Measurements from ENCODE around the gene KRTAP4-7. TPM values are rescaled to one million over a fixed set of nuclear protein-coding genes. Genes with fewer than 3 reads are reported as not detected.

KRTAP4-7 gene
- total RNA-seq, 1 donor from 2014 or later = not detected

Other genes with a start within 250 kb of the KRTAP4-7 start
- gene KRT12, start 216.9 kb upstream of the KRTAP4-7 start, total RNA-seq (ENCODE audit: unreplicated experiment) = not detected
- not detected for gene KRT20, start 198.9 kb upstream of the KRTAP4-7 start, total RNA-seq (ENCODE audit: unreplicated experiment)
- not detected for gene KRT23, start 146.5 kb upstream of the KRTAP4-7 start, total RNA-seq (ENCODE audit: unreplicated experiment)
- not detected for gene KRT39, start 117.2 kb upstream of the KRTAP4-7 start, total RNA-seq (ENCODE audit: unreplicated experiment)
- not detected for gene KRT40, start 99.8 kb upstream of the KRTAP4-7 start, total RNA-seq (ENCODE audit: unreplicated experiment)
- gene KRTAP3-3, start 90.0 kb upstream of the KRTAP4-7 start, total RNA-seq (ENCODE audit: unreplicated experiment) = not detected
- gene KRTAP3-2, start 84.2 kb upstream of the KRTAP4-7 start, total RNA-seq (ENCODE audit: unreplicated experiment) = not detected
- gene KRTAP3-1, start 75.0 kb upstream of the KRTAP4-7 start, total RNA-seq (ENCODE audit: unreplicated experiment) = not detected
- gene KRTAP1-5, start 56.9 kb upstream of the KRTAP4-7 start, total RNA-seq (ENCODE audit: unreplicated experiment) = not detected
- gene KRTAP1-4, start 54.0 kb upstream of the KRTAP4-7 start, total RNA-seq (ENCODE audit: unreplicated experiment) = not detected
- gene KRTAP1-3, start 49.3 kb upstream of the KRTAP4-7 start, total RNA-seq (ENCODE audit: unreplicated experiment) = not detected
- gene KRTAP1-1, start 42.7 kb upstream of the KRTAP4-7 start, total RNA-seq (ENCODE audit: unreplicated experiment) = not detected
- gene KRTAP2-1, start 36.8 kb upstream of the KRTAP4-7 start, total RNA-seq (ENCODE audit: unreplicated experiment) = not detected
- gene KRTAP2-2, start 28.9 kb upstream of the KRTAP4-7 start, total RNA-seq (ENCODE audit: unreplicated experiment) = not detected
- gene KRTAP2-3, start 24.0 kb upstream of the KRTAP4-7 start, total RNA-seq (ENCODE audit: unreplicated experiment) = not detected
- not detected for gene KRTAP2-4, start 18.3 kb upstream of the KRTAP4-7 start, total RNA-seq (ENCODE audit: unreplicated experiment)
- gene KRTAP4-8, start 14.0 kb downstream of the KRTAP4-7 start, total RNA-seq (ENCODE audit: unreplicated experiment) = not detected
- gene KRTAP4-16, start 18.1 kb downstream of the KRTAP4-7 start, total RNA-seq (ENCODE audit: unreplicated experiment) = not detected
- not detected for gene KRTAP4-9, start 21.2 kb downstream of the KRTAP4-7 start, total RNA-seq (ENCODE audit: unreplicated experiment)
- gene KRTAP4-11, start 34.2 kb downstream of the KRTAP4-7 start, total RNA-seq (ENCODE audit: unreplicated experiment) = not detected
- gene KRTAP4-12, start 40.0 kb downstream of the KRTAP4-7 start, total RNA-seq (ENCODE audit: unreplicated experiment) = not detected
- not detected for gene KRTAP4-6, start 56.4 kb downstream of the KRTAP4-7 start, total RNA-seq (ENCODE audit: unreplicated experiment)
- not detected for gene KRTAP4-5, start 65.7 kb downstream of the KRTAP4-7 start, total RNA-seq (ENCODE audit: unreplicated experiment)
- gene KRTAP4-4, start 76.6 kb downstream of the KRTAP4-7 start, total RNA-seq (ENCODE audit: unreplicated experiment) = not detected
- not detected for gene KRTAP4-3, start 84.1 kb downstream of the KRTAP4-7 start, total RNA-seq (ENCODE audit: unreplicated experiment)
- not detected for gene KRTAP4-2, start 94.1 kb downstream of the KRTAP4-7 start, total RNA-seq (ENCODE audit: unreplicated experiment)
- not detected for gene KRTAP4-1, start 100.8 kb downstream of the KRTAP4-7 start, total RNA-seq (ENCODE audit: unreplicated experiment)
- not detected for gene KRTAP9-1, start 105.7 kb downstream of the KRTAP4-7 start, total RNA-seq (ENCODE audit: unreplicated experiment)
- gene KRTAP9-2, start 142.5 kb downstream of the KRTAP4-7 start, total RNA-seq (ENCODE audit: unreplicated experiment) = not detected
- gene KRTAP9-3, start 148.3 kb downstream of the KRTAP4-7 start, total RNA-seq (ENCODE audit: unreplicated experiment) = not detected
- gene KRTAP9-8, start 153.8 kb downstream of the KRTAP4-7 start, total RNA-seq (ENCODE audit: unreplicated experiment) = not detected
- not detected for gene KRTAP9-4, start 165.5 kb downstream of the KRTAP4-7 start, total RNA-seq (ENCODE audit: unreplicated experiment)
- gene KRTAP9-9, start 171.2 kb downstream of the KRTAP4-7 start, total RNA-seq (ENCODE audit: unreplicated experiment) = not detected
- not detected for gene KRTAP9-6, start 181.2 kb downstream of the KRTAP4-7 start, total RNA-seq (ENCODE audit: unreplicated experiment)
- not detected for gene KRTAP9-7, start 191.5 kb downstream of the KRTAP4-7 start, total RNA-seq (ENCODE audit: unreplicated experiment)
- gene KRTAP29-1, start 218.7 kb downstream of the KRTAP4-7 start, total RNA-seq (ENCODE audit: unreplicated experiment) = not detected
- not detected for gene KRTAP16-1, start 225.2 kb downstream of the KRTAP4-7 start, total RNA-seq (ENCODE audit: unreplicated experiment)
- gene KRTAP17-1, start 231.6 kb downstream of the KRTAP4-7 start, total RNA-seq (ENCODE audit: unreplicated experiment) = not detected